Measurements from ENCODE around the gene PLA1A. TPM values are rescaled to one million over a fixed set of nuclear protein-coding genes. Genes with fewer than 3 reads are reported as not detected.

PLA1A gene
- polyA plus RNA-seq, 1 of the 3 experiments (the other 2 are of a cell fraction) = not detected

GRCh38 chr3:119613201-119613600 lies 15.5 kb downstream of the PLA1A start:
- Histone ChIP-seq H3K9ac (no peak overlapping the region), H3K36me3 (replicated peaks in 1 of 2; ENCODE audit: control insufficient read depth in 1 of 2, insufficient read depth in 2 of 2, low read length in 1 of 2) (no peaks in the 10 kb centered on the region), H3K79me2 (ENCODE audit: insufficient read depth) (no peaks in the 10 kb centered on the region), H3K4me2 (no peak overlapping the region), H3K9me2 (no peaks in the 10 kb centered on the region), H3K4me1 (ENCODE audit: control insufficient read depth in 1 of 2, insufficient read depth in 2 of 2, low read depth in 1 of 2, low read length in 1 of 2) (no peaks in the 10 kb centered on the region), H3K4me3 (ENCODE audit: low read depth in 2 of 2, low read length in 1 of 2) (no peak overlapping the region), H2AFZ (ENCODE audit: low read depth) (no peak overlapping the region), H3K9me3 (peaks cover 7% of the 10 kb centered on the region), H4K20me1 (ENCODE audit: insufficient read depth) (no peaks in the 10 kb centered on the region), H3K27ac (ENCODE audit: low read depth in 2 of 2, low read length in 1 of 2) (no peak overlapping the region), H3F3A (replicated peaks; ENCODE audit: insufficient read depth) (no peaks in the 10 kb centered on the region), H3K27me3 (ENCODE audit: insufficient read depth) (no peaks in the 10 kb centered on the region)
- ChIA-PET POLR2A (no interaction called here), CTCF (interaction anchor here (2.3 kb wide), 1 partner anchor 13 kb away, joined by 7 read pairs; no protein-coding TSS in a partner anchor)
- WGBS (ENCODE audit: low lambda C conversion rate) = 86% methylated on average over 1 of the region's 1 CpG
- no peak for DNase-seq
- TF ChIP-seq TAF1 (IDR thresholded peaks at IDR 0.05; ENCODE audit: borderline replicate concordance, low read depth, low read length) = no peak
- no peak for TF ChIP-seq GABPA (IDR thresholded peaks at IDR 0.05; ENCODE audit: low read depth)
- TF ChIP-seq RFX5 (IDR thresholded peaks at IDR 0.05; ENCODE audit: low read length) = no peak
- TF ChIP-seq SMC3 (IDR thresholded peaks at IDR 0.05; ENCODE audit: low read depth, low read length) = no peak
- TF ChIP-seq CHD2 (IDR thresholded peaks at IDR 0.05; ENCODE audit: low read length, partially characterized antibody) = no peak
- TF ChIP-seq NRF1 (IDR thresholded peaks at IDR 0.05; ENCODE audit: low read depth, low read length) = no peak
- no peak for TF ChIP-seq MEF2A (IDR thresholded peaks at IDR 0.05; ENCODE audit: borderline replicate concordance, low read depth)
- no peak for TF ChIP-seq CTCF (IDR thresholded peaks at IDR 0.05)
- no peak for TF ChIP-seq MXI1 (IDR thresholded peaks at IDR 0.05; ENCODE audit: low read depth, low read length)
- TF ChIP-seq NFIC (IDR thresholded peaks at IDR 0.05; ENCODE audit: borderline replicate concordance) = no peak
- no peak for TF ChIP-seq EP300 (IDR thresholded peaks at IDR 0.05; ENCODE audit: borderline replicate concordance in 1 of 2, low read depth in 1 of 2, low read length in 1 of 2)
- TF ChIP-seq ELF1 (IDR thresholded peaks at IDR 0.05) = no peak
- TF ChIP-seq IRF3 (IDR thresholded peaks at IDR 0.05; ENCODE audit: low read depth, low read length) = no peak
- TF ChIP-seq MAX (IDR thresholded peaks at IDR 0.05; ENCODE audit: low read depth) = no peak
- no peak for TF ChIP-seq RXRA (IDR thresholded peaks at IDR 0.05; ENCODE audit: borderline replicate concordance, low read depth)
- no peak for TF ChIP-seq FOXM1 (IDR thresholded peaks at IDR 0.05; ENCODE audit: low read depth)

GRCh38 chr3:119613872-119614271 lies 16.2 kb downstream of the PLA1A start:
- no peak overlapping the region for H3K9ac ChIP-seq

More at GRCh38 chr3:119613872-119614271, 16.2 kb downstream of the PLA1A start:
- H3K79me2 ChIP-seq (ENCODE audit: insufficient read depth) = no peaks in the 10 kb centered on the region
- POLR2A ChIA-PET = no interaction called here
- TF ChIP-seq PBX3 (IDR thresholded peaks at IDR 0.05) (no peak), IRF3 (IDR thresholded peaks at IDR 0.05; ENCODE audit: low read depth, low read length) (no peak), FOSL2 (IDR thresholded peaks at IDR 0.05; ENCODE audit: borderline replicate concordance, low read depth) (no peak), USF2 (IDR thresholded peaks at IDR 0.05; ENCODE audit: borderline replicate concordance, low read depth, low read length) (no peak), USF1 (IDR thresholded peaks at IDR 0.05; ENCODE audit: borderline replicate concordance, low read depth) (no peak), MXI1 (IDR thresholded peaks at IDR 0.05; ENCODE audit: low read depth, low read length) (no peak), FOXM1 (IDR thresholded peaks at IDR 0.05; ENCODE audit: low read depth) (no peak), SMC3 (IDR thresholded peaks at IDR 0.05; ENCODE audit: low read depth, low read length) (no peak), JUND (IDR thresholded peaks at IDR 0.05) (no peak)
- H3K27ac ChIP-seq (ENCODE audit: low read depth in 2 of 2, low read length in 1 of 2) = no peak overlapping the region
- H3K9me3 ChIP-seq = peaks cover 7% of the 10 kb centered on the region
- no peaks in the 10 kb centered on the region for H3K4me1 ChIP-seq (ENCODE audit: control insufficient read depth in 1 of 2, insufficient read depth in 2 of 2, low read depth in 1 of 2, low read length in 1 of 2)
- no peak overlapping the region for H3K4me2 ChIP-seq
- H3K9me2 ChIP-seq = no peaks in the 10 kb centered on the region
- WGBS (ENCODE audit: low lambda C conversion rate) = 95% methylated on average over 3 of the region's 4 CpGs
- no peaks in the 10 kb centered on the region for H3F3A ChIP-seq (replicated peaks; ENCODE audit: insufficient read depth)
- CTCF ChIA-PET = interaction anchor here (2.3 kb wide), 1 partner anchor 13 kb away, joined by 7 read pairs; no protein-coding TSS in a partner anchor
- no peak for DNase-seq
- H3K27me3 ChIP-seq (ENCODE audit: insufficient read depth) = no peaks in the 10 kb centered on the region
- no peaks in the 10 kb centered on the region for H4K20me1 ChIP-seq (ENCODE audit: insufficient read depth)
- H2AFZ ChIP-seq (ENCODE audit: low read depth) = no peak overlapping the region
- H3K36me3 ChIP-seq (replicated peaks in 1 of 2; ENCODE audit: control insufficient read depth in 1 of 2, insufficient read depth in 2 of 2, low read length in 1 of 2) = no peaks in the 10 kb centered on the region
- H3K4me3 ChIP-seq (ENCODE audit: low read depth in 2 of 2, low read length in 1 of 2) = no peak overlapping the region
